ENCODE results near the gene TH.

TH gene

GRCh38 chr11:2132874-2133240 lies 38.8 kb downstream of the TH start:
- Histone ChIP-seq H2AFZ (ENCODE audit: low read depth) (no peak overlapping the region), H3K36me3 (ENCODE audit: insufficient read depth) (no peaks in the 10 kb centered on the region), H3K27me3 (ENCODE audit: insufficient read depth, low read depth) (peaks cover 84% of the 10 kb centered on the region), H4K20me1 (ENCODE audit: insufficient read depth) (no peaks in the 10 kb centered on the region), H3K4me2 (no peak overlapping the region), H3K27ac (no peak overlapping the region), H3K9ac (no peak overlapping the region), H3K4me3 (IDR thresholded peaks at IDR 0.05; ENCODE audit: insufficient read depth, low read depth, low read length) (no peak overlapping the region), H3K79me2 (ENCODE audit: insufficient read depth, low read depth) (no peaks in the 10 kb centered on the region), H3K4me1 (ENCODE audit: low read depth, poor library complexity, severe bottlenecking) (no peaks in the 10 kb centered on the region)
- TF ChIP-seq CTCF (conservative IDR thresholded peaks at IDR 0.05; ENCODE audit: low read depth, low read length) = no peak

- Histone ChIP-seq H3K36me3 (ENCODE audit: insufficient read depth) (no peaks in the 10 kb centered on the region), H3K4me1 (ENCODE audit: low read depth, poor library complexity, severe bottlenecking) (no peaks in the 10 kb centered on the region), H3K27ac (no peak overlapping the region), H3K27me3 (ENCODE audit: insufficient read depth, low read depth) (peaks cover 78% of the 10 kb centered on the region), H3K4me3 (IDR thresholded peaks at IDR 0.05; ENCODE audit: insufficient read depth, low read depth, low read length) (no peak overlapping the region), H3K79me2 (ENCODE audit: insufficient read depth, low read depth) (no peaks in the 10 kb centered on the region), H3K9ac (no peak overlapping the region), H4K20me1 (ENCODE audit: insufficient read depth) (no peaks in the 10 kb centered on the region), H3K4me2 (no peak overlapping the region), H2AFZ (ENCODE audit: low read depth) (no peak overlapping the region)
- no peak for TF ChIP-seq CTCF (conservative IDR thresholded peaks at IDR 0.05; ENCODE audit: low read depth, low read length)
Measured at GRCh38 chr11:2132246-2132645, 39.4 kb downstream of the TH start.

- no peak for TF ChIP-seq CTCF (conservative IDR thresholded peaks at IDR 0.05; ENCODE audit: low read depth, low read length)
- H3K27me3 ChIP-seq (ENCODE audit: insufficient read depth, low read depth) = peaks cover 76% of the 10 kb centered on the region
- H3K4me1 ChIP-seq (ENCODE audit: low read depth, poor library complexity, severe bottlenecking) = no peaks in the 10 kb centered on the region
- no peak overlapping the region for H3K4me2 ChIP-seq
- no peaks in the 10 kb centered on the region for H4K20me1 ChIP-seq (ENCODE audit: insufficient read depth)
- H3K4me3 ChIP-seq (IDR thresholded peaks at IDR 0.05; ENCODE audit: insufficient read depth, low read depth, low read length) = no peak overlapping the region
- H2AFZ ChIP-seq (ENCODE audit: low read depth) = no peak overlapping the region
- H3K27ac ChIP-seq = no peak overlapping the region
- no peak overlapping the region for H3K9ac ChIP-seq
- no peaks in the 10 kb centered on the region for H3K79me2 ChIP-seq (ENCODE audit: insufficient read depth, low read depth)
- no peaks in the 10 kb centered on the region for H3K36me3 ChIP-seq (ENCODE audit: insufficient read depth)
Measured at GRCh38 chr11:2131371-2132236, 40.0 kb downstream of the TH start.

- no peaks in the 10 kb centered on the region for H3K36me3 ChIP-seq (ENCODE audit: insufficient read depth)
- no peak overlapping the region for H3K4me3 ChIP-seq (IDR thresholded peaks at IDR 0.05; ENCODE audit: insufficient read depth, low read depth, low read length)
- no peak overlapping the region for H3K27ac ChIP-seq
- H3K9ac ChIP-seq = no peak overlapping the region
- H3K4me2 ChIP-seq = no peak overlapping the region
- no peaks in the 10 kb centered on the region for H4K20me1 ChIP-seq (ENCODE audit: insufficient read depth)
- H3K79me2 ChIP-seq (ENCODE audit: insufficient read depth, low read depth) = no peaks in the 10 kb centered on the region
- no peak overlapping the region for H2AFZ ChIP-seq (ENCODE audit: low read depth)
- no peaks in the 10 kb centered on the region for H3K4me1 ChIP-seq (ENCODE audit: low read depth, poor library complexity, severe bottlenecking)
- TF ChIP-seq CTCF (conservative IDR thresholded peaks at IDR 0.05; ENCODE audit: low read depth, low read length) = no peak
- H3K27me3 ChIP-seq (ENCODE audit: insufficient read depth, low read depth) = peaks cover 69% of the 10 kb centered on the region
Measured at GRCh38 chr11:2130881-2131352, 40.7 kb downstream of the TH start.

Data from KMS-11 (cell line).